GM12878 (cell line): ENCODE data around the gene SKIL. TPM values are rescaled to one million over a fixed set of nuclear protein-coding genes. Genes with fewer than 3 reads are reported as not detected.

ENCODE experiments used
- ATAC-seq: fragments of 200-7000 bp; cut with Tn5 transposase; 3 replicates; pipeline ENCODE4 v1.9.1; 2020; ENCODE audit warnings: mild to moderate bottlenecking, moderate library complexity
- BruUV-seq: library from RNA; stranded (reverse); fragments of 400-500 nt; replicated peaks from 2 replicates; lab custom pipeline; 2021; lab: Mats Ljungman, UMichigan
- CTCF ChIA-PET: fragments of 300-600 bp; sonication (Branson Sonifier 250); formaldehyde crosslinking; extraction: SDS; loops from one replicate; lab custom pipeline; 2021; ENCODE audit warnings: inconsistent platforms; lab: Yijun Ruan, JAX
- POLR2A ChIA-PET: fragments of 350-600 bp; formaldehyde crosslinking; extraction: SDS; loops from one replicate; lab custom pipeline; 2021; ENCODE audit warnings: inconsistent platforms; lab: Charles Lee
- RAD21 ChIA-PET: fragments of 300-600 bp; sonication (Branson Sonifier 250); formaldehyde crosslinking; loops from one replicate; lab custom pipeline; 2023; ENCODE audit warnings: antibody characterized with exemption; ENCODE audit not compliant: unreplicated experiment; lab: Charles Lee
- SMC1A ChIA-PET: fragments of 300-600 bp; sonication (Branson Sonifier 250); formaldehyde crosslinking; loops from one replicate; lab custom pipeline; 2023; ENCODE audit not compliant: unreplicated experiment, uncharacterized antibody; lab: Charles Lee
- DNase-seq: peaks from one replicate; pipeline ENCODE4 v3.0.0-alpha.2; 2011; ENCODE audit warnings: low read depth, low spot score
- FAIRE-seq: peaks from 3 replicates; lab custom pipeline; 2011; peaks lifted over from hg19 to GRCh38; lab: Jason Lieb, UNC
- H2AFZ ChIP-seq: 2 replicates; pipeline ENCODE4 v1.6.0; 2011; ENCODE audit warnings: low read depth, low read length, control low read depth; ENCODE audit not compliant: control insufficient read depth
- H3K27ac ChIP-seq: 2 replicates; pipeline ENCODE4 v1.5.1; 2011; ENCODE audit warnings: control low read depth; ENCODE audit not compliant: control insufficient read depth, insufficient read depth
- H3K27me3 ChIP-seq, 2 experiments: replicated peaks in 1 of 2; 2 replicates each; pipeline versions ENCODE4 v1.6.0 to v1.6.1; 2011; ENCODE audit warnings: low read length in 1 of 2; ENCODE audit not compliant: control insufficient read depth in 2 of 2, insufficient read depth in 2 of 2
- H3K36me3 ChIP-seq, 2 experiments: 2 replicates each; pipeline ENCODE4 v1.5.1; 2011; ENCODE audit warnings: low read length in 1 of 2; ENCODE audit not compliant: control insufficient read depth in 2 of 2, insufficient read depth in 2 of 2
- H3K4me1 ChIP-seq: 2 replicates; pipeline ENCODE4 v1.6.1; 2011; ENCODE audit warnings: mild to moderate bottlenecking, low read length, moderate library complexity, mixed read lengths; ENCODE audit not compliant: control insufficient read depth, insufficient read depth
- H3K4me2 ChIP-seq: 2 replicates; pipeline ENCODE4 v1.6.0; 2011; ENCODE audit warnings: control low read depth; ENCODE audit not compliant: control insufficient read depth, insufficient read depth
- H3K4me3 ChIP-seq: fragments of 200-600 bp; sonication (generic); 2 replicates; pipeline ENCODE4 v1.5.1; 2016
- H3K79me2 ChIP-seq: 2 replicates; pipeline ENCODE4 v1.6.0; 2011; ENCODE audit warnings: low read length; ENCODE audit not compliant: control insufficient read depth, insufficient read depth
- H3K9ac ChIP-seq: 2 replicates; pipeline ENCODE4 v1.8.0; 2011; ENCODE audit warnings: low read length, control low read depth, mixed read lengths; ENCODE audit not compliant: control insufficient read depth, insufficient read depth
- H3K9me3 ChIP-seq: replicated peaks from 3 replicates; pipeline ENCODE4 v1.5.1; 2011; ENCODE audit warnings: mild to moderate bottlenecking, low read length; ENCODE audit not compliant: control insufficient read depth, insufficient read depth
- H4K20me1 ChIP-seq: 2 replicates; pipeline ENCODE4 v1.6.0; 2011; ENCODE audit not compliant: control insufficient read depth, insufficient read depth
- ASH2L ChIP-seq: fragments of 300-600, 200-600 bp; sonication (generic); IDR thresholded peaks from 2 replicates; pipeline ENCODE4 v1.6.1; 2017; ENCODE audit warnings: low read depth, mild to moderate bottlenecking, borderline replicate concordance
- BCL11A ChIP-seq: IDR thresholded peaks from 2 replicates; pipeline ENCODE4 v1.6.1; 2011; ENCODE audit warnings: low read depth, low read length
- BRCA1 ChIP-seq: IDR thresholded peaks from 2 replicates; pipeline ENCODE4 v1.6.1; 2011; ENCODE audit warnings: low read depth, low read length, improper control_type of control experiment
- CHD1 ChIP-seq: IDR thresholded peaks from 2 replicates; pipeline ENCODE4 v1.6.1; 2012; ENCODE audit warnings: low read depth, low read length, improper control_type of control experiment
- DPF2 ChIP-seq: fragments of 450-650 bp; IDR thresholded peaks from 2 replicates; pipeline ENCODE4 v1.6.1; 2017; ENCODE audit warnings: mild to moderate bottlenecking
- EED ChIP-seq: sonication (generic); IDR thresholded peaks from 2 replicates; pipeline ENCODE4 v1.6.1; 2016; ENCODE audit warnings: antibody characterized with exemption, low read depth
- HDAC2 ChIP-seq: fragments of 200-600 bp; sonication (generic); IDR thresholded peaks from 2 replicates; pipeline ENCODE4 v1.6.1; 2017
- NFIC ChIP-seq: IDR thresholded peaks from 2 replicates; pipeline ENCODE4 v1.6.1; 2012; ENCODE audit warnings: low read depth, mild to moderate bottlenecking, inconsistent platforms, low read length, moderate library complexity
- NR2F1 ChIP-seq: fragments of 450-650 bp; conservative IDR thresholded peaks from 2 replicates; pipeline ENCODE4 v1.6.1; 2017; ENCODE audit warnings: mild to moderate bottlenecking
- NRF1 ChIP-seq: conservative IDR thresholded peaks from 2 replicates; pipeline ENCODE4 v1.6.1; 2011; ENCODE audit warnings: mild to moderate bottlenecking, low read depth, low read length, improper control_type of control experiment
- PAX8 ChIP-seq: fragments of 450-650 bp; IDR thresholded peaks from 2 replicates; pipeline ENCODE4 v1.6.1; 2017; ENCODE audit warnings: mild to moderate bottlenecking, moderate library complexity
- POLR2AphosphoS5 ChIP-seq: IDR thresholded peaks from 2 replicates; pipeline ENCODE4 v1.6.1; 2011; ENCODE audit warnings: mild to moderate bottlenecking, low read length, inconsistent platforms
- SREBF1 ChIP-seq: IDR thresholded peaks from 2 replicates; pipeline ENCODE4 v1.6.1; 2012; ENCODE audit warnings: mild to moderate bottlenecking, low read length
- SUPT20H ChIP-seq: IDR thresholded peaks from 2 replicates; pipeline ENCODE4 v1.6.1; 2011; ENCODE audit warnings: low read depth, mild to moderate bottlenecking, low read length, moderate library complexity, borderline replicate concordance; ENCODE audit not compliant: control insufficient read depth
- TARDBP ChIP-seq: IDR thresholded peaks from 2 replicates; pipeline ENCODE4 v1.6.1; 2016; ENCODE audit warnings: borderline replicate concordance
- YY1 ChIP-seq: IDR thresholded peaks from 2 replicates; pipeline ENCODE4 v1.6.1; 2011; ENCODE audit warnings: low read depth, mild to moderate bottlenecking, low read length
- ZNF384 ChIP-seq: IDR thresholded peaks from 2 replicates; pipeline ENCODE4 v1.6.1; 2012; ENCODE audit warnings: low read depth, mild to moderate bottlenecking, low read length, improper control_type of control experiment, borderline replicate concordance
- WGBS: methylation state at CpG from one replicate; pipeline ENCODE4 v1.1.6; 2016; ENCODE audit warnings: low lambda C conversion rate; ENCODE audit not compliant: insufficient replicate concordance, insufficient coverage; ENCODE audit errors: missing lambda C conversion rate; 5-methylcytosine and 5-hydroxymethylcytosine counted together
- in situ Hi-C: fragments of 300-500 bp; cut with MboI; formaldehyde crosslinking; loops from 9 replicates; pipeline ENCODE4 v1.14.3; 2018; ENCODE audit warnings: mixed read lengths
- intact Hi-C: fragments of 100-400 bp; cut with micrococcal nuclease; formaldehyde crosslinking; loops from one replicate; pipeline ENCODE4 v1.14.2; 2022; ENCODE audit not compliant: unreplicated experiment
- polyA plus RNA-seq, 11 experiments: library from polyadenylated mRNA; depleted of rRNA in 4 of 11; unstranded in 6 of 11; stranded (reverse) in 5 of 11; fragments of >200 nt; fragmentation: Nextera tagmentation in 4 of 11; fragmentation: Illumina TruSeq in 1 of 11; extraction: Ambion mirVana in 4 of 11; extraction: Trizol in 1 of 11; gene quantifications; 1 replicate in 1 of 11; 2 replicates in 10 of 11; pipeline versions ENCODE4 v1.2.1 to v1.2.3, GENCODE V29; 2011 to 2016; ENCODE audit warnings: inconsistent platforms in 2 of 11, missing spikeins in 2 of 11, low read depth in 1 of 11
- total RNA-seq, 4 experiments: library from RNA; depleted of rRNA in 3 of 4; stranded (reverse); fragments of >200 nt in 3 of 4; fragmentation: Illumina TruSeq in 1 of 4; extraction: Trizol in 1 of 4; gene quantifications; 2 replicates each; pipeline versions ENCODE4 v1.2.1 to v1.2.3, GENCODE V29; 2013 to 2021
- TF ChIP-seq, protein P1 (sequence below): IDR thresholded peaks from 2 replicates; pipeline ENCODE4 v1.6.1; 2011; ENCODE audit warnings: low read depth, mild to moderate bottlenecking, low read length, moderate library complexity, borderline replicate concordance; ENCODE audit errors: extremely low read depth
- TF ChIP-seq, protein P2 (sequence below): fragments of 450-650 bp; IDR thresholded peaks from 2 replicates; pipeline ENCODE4 v1.6.1; 2017; ENCODE audit warnings: antibody characterized with exemption, mild to moderate bottlenecking, moderate library complexity

The SKIL gene
- total and polyA plus RNA-seq, 10 of the 15 experiments (the other 5 are each of a cell fraction or from before 2014, with no cell fraction given): 2.7 to 14.8 (median 6.7) TPM

DNA sequence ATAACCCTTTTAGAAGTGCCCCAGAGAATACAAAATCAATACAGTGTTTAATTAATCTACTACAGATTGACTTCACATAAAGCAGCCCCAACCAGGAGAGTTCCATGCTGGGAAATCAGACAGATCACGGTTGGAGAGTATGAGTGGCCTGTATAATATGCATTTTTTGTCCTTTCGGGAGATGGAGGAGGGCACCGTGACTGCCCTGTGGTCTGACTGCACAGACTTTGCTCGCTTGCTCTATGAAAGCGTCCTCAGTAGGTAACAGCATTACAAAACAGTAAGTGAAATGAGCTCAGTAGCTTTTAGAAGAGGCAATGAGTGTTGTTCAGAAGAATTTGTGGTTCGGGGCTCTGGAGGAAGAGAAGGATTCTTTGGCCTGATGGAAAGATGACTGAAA is 34.2 kb upstream of the SKIL start:
- in situ Hi-C loops: no loop called here
- BruUV-seq: no TSS peak

More for the DNA sequence above, 34.2 kb upstream of the SKIL start:
- Histone ChIP-seq H3K36me3 (no peaks in the 10 kb centered on the region), H3K27ac (no peak overlapping the region), H3K4me1 (0 out of 2 replicates have a peak, but pooled peaks cover 5% of the 10 kb centered on the region), H3K4me3 (no peak overlapping the region), H2AFZ (no peak overlapping the region), H4K20me1 (no peaks in the 10 kb centered on the region), H3K9ac (no peak overlapping the region), H3K4me2 (no peak overlapping the region), H3K9me3 (peaks cover 3% of the 10 kb centered on the region; the same call in 2 of the 3 replicates), H3K79me2 (no peaks in the 10 kb centered on the region), H3K27me3 (no peaks in the 10 kb centered on the region)
- FAIRE-seq (no peak), DNase-seq (no peak), ATAC-seq (no peak)
- intact Hi-C loops: no loop called here
- no peak for TF ChIP-seq NR2F1
- no peak for TF ChIP-seq BRCA1
- TF ChIP-seq SUPT20H: no peak
- TF ChIP-seq, protein P1, sequence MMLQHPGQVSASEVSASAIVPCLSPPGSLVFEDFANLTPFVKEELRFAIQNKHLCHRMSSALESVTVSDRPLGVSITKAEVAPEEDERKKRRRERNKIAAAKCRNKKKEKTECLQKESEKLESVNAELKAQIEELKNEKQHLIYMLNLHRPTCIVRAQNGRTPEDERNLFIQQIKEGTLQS: no peak
- no peak for TF ChIP-seq POLR2AphosphoS5
- TF ChIP-seq CHD1: no peak
- no peak for TF ChIP-seq ZNF384
- no peak for TF ChIP-seq PAX8
- no peak for TF ChIP-seq DPF2
- TF ChIP-seq ASH2L: no peak
- no peak for TF ChIP-seq BCL11A
- no peak for TF ChIP-seq NRF1
- no peak for TF ChIP-seq SREBF1
- TF ChIP-seq, protein P2, sequence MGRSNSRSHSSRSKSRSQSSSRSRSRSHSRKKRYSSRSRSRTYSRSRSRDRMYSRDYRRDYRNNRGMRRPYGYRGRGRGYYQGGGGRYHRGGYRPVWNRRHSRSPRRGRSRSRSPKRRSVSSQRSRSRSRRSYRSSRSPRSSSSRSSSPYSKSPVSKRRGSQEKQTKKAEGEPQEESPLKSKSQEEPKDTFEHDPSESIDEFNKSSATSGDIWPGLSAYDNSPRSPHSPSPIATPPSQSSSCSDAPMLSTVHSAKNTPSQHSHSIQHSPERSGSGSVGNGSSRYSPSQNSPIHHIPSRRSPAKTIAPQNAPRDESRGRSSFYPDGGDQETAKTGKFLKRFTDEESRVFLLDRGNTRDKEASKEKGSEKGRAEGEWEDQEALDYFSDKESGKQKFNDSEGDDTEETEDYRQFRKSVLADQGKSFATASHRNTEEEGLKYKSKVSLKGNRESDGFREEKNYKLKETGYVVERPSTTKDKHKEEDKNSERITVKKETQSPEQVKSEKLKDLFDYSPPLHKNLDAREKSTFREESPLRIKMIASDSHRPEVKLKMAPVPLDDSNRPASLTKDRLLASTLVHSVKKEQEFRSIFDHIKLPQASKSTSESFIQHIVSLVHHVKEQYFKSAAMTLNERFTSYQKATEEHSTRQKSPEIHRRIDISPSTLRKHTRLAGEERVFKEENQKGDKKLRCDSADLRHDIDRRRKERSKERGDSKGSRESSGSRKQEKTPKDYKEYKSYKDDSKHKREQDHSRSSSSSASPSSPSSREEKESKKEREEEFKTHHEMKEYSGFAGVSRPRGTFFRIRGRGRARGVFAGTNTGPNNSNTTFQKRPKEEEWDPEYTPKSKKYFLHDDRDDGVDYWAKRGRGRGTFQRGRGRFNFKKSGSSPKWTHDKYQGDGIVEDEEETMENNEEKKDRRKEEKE: no peak
- no peak for TF ChIP-seq NFIC
- no peak for TF ChIP-seq TARDBP
- no peak for TF ChIP-seq YY1
- TF ChIP-seq EED: no peak
- no peak for TF ChIP-seq HDAC2
- 71% methylated on average over 6 of the region's 6 CpGs for WGBS
- ChIA-PET SMC1A (interaction anchor here (0.6 to 2.7 kb wide), 6 partner anchors 8 to 205 kb away, joined by 3 to 9 read pairs (median 4); no protein-coding TSS in a partner anchor), CTCF (interaction anchor here (0.7 to 1.4 kb wide), 3 partner anchors 15 to 28 kb away, joined by 3 to 4 read pairs (median 3); no protein-coding TSS in a partner anchor), RAD21 (interaction anchor here (1.0 kb wide), 1 partner anchor 11 kb away, joined by 3 read pairs; no protein-coding TSS in a partner anchor), POLR2A (no interaction called here)
